ENCODE measurements around the gene CCL16.

DNA sequence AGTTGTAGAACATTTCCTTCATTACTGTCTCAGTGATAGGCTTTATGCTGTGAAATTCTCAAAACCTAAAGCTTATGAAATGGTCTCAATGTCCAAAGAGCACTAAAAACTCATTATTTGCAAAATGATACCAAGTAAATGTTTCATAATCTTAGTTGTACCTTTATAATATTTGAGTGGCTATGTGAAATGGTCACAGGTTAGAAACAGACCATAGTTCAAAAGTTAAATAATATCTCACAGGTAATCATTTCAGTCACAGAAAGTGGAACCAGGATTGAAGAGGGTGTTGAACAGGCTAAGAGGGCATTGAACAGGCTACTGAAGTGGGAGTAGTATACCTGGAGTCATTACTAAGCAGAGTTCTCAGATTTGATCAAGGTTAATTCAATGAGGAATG lies 53.6 kb downstream of the CCL16 start:
- TF ChIP-seq, protein P1, sequence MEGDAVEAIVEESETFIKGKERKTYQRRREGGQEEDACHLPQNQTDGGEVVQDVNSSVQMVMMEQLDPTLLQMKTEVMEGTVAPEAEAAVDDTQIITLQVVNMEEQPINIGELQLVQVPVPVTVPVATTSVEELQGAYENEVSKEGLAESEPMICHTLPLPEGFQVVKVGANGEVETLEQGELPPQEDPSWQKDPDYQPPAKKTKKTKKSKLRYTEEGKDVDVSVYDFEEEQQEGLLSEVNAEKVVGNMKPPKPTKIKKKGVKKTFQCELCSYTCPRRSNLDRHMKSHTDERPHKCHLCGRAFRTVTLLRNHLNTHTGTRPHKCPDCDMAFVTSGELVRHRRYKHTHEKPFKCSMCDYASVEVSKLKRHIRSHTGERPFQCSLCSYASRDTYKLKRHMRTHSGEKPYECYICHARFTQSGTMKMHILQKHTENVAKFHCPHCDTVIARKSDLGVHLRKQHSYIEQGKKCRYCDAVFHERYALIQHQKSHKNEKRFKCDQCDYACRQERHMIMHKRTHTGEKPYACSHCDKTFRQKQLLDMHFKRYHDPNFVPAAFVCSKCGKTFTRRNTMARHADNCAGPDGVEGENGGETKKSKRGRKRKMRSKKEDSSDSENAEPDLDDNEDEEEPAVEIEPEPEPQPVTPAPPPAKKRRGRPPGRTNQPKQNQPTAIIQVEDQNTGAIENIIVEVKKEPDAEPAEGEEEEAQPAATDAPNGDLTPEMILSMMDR (IDR thresholded peaks at IDR 0.05): no peak
- TF ChIP-seq NFE2L2 (conservative IDR thresholded peaks at IDR 0.05; ENCODE audit: low read length) (no peak), EP300 (IDR thresholded peaks at IDR 0.05) (no peak), CBX2 (IDR thresholded peaks at IDR 0.05; ENCODE audit: borderline replicate concordance, low read depth) (no peak), MAZ (IDR thresholded peaks at IDR 0.05; ENCODE audit: borderline replicate concordance, low read depth, low read length) (no peak), KDM5A (IDR thresholded peaks at IDR 0.05) (no peak), RFX5 (IDR thresholded peaks at IDR 0.05) (no peak), TFCP2L1 (CRISPR knock-in tag; IDR thresholded peaks at IDR 0.05) (no peak), JUNB (IDR thresholded peaks at IDR 0.05) (no peak), JUN (IDR thresholded peaks at IDR 0.05) (no peak), POLR2A (IDR thresholded peaks at IDR 0.05; ENCODE audit: low read length) (no peak), MYC (IDR thresholded peaks at IDR 0.05; ENCODE audit: borderline replicate concordance, low read length) (no peak)

All from A549 (cell line).